ENCODE results near the gene ALX4. TPM values are rescaled to one million over a fixed set of nuclear protein-coding genes. Genes with fewer than 3 reads are reported as not detected.

ALX4 gene
- total RNA-seq, 1 donor from 2014 or later, result not detected

DNA sequence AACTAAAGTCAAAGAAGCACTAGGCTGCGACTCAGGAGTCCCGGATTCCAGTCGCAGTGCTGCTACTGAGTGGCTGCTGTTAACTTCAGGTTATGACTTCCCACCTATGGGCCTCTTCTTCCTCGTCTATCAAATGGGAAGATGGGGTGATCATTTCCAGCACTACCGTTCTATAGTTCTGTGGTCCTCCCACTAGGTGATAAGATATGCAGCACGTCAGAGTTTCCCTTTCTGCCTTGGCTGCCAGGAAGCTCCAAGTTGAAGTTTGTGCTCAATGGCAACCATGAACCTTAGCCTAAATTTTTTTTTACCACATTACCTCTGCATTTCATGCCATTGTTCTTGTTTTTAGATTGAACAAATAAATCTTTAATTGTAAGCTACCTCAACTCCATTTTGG lies 38.7 kb downstream of the ALX4 start:
- H3K27me3 ChIP-seq, result no peaks in the 10 kb centered on the region
- no peak for DNase-seq (ENCODE audit: extremely low spot score in 2 of 2)
- TF ChIP-seq POLR2A (IDR thresholded peaks at IDR 0.05) (no peak), POLR2AphosphoS5 (IDR thresholded peaks at IDR 0.05; ENCODE audit: insufficient read depth in 1 of 2, low read depth in 1 of 2) (no peak)
- TF ChIP-seq, protein P1, sequence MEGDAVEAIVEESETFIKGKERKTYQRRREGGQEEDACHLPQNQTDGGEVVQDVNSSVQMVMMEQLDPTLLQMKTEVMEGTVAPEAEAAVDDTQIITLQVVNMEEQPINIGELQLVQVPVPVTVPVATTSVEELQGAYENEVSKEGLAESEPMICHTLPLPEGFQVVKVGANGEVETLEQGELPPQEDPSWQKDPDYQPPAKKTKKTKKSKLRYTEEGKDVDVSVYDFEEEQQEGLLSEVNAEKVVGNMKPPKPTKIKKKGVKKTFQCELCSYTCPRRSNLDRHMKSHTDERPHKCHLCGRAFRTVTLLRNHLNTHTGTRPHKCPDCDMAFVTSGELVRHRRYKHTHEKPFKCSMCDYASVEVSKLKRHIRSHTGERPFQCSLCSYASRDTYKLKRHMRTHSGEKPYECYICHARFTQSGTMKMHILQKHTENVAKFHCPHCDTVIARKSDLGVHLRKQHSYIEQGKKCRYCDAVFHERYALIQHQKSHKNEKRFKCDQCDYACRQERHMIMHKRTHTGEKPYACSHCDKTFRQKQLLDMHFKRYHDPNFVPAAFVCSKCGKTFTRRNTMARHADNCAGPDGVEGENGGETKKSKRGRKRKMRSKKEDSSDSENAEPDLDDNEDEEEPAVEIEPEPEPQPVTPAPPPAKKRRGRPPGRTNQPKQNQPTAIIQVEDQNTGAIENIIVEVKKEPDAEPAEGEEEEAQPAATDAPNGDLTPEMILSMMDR (IDR thresholded peaks at IDR 0.05), result no peak
- intact Hi-C loops (cut with DNase I), result no loop called here
- no peak overlapping the region for H3K4me3 ChIP-seq
- no peaks in the 10 kb centered on the region for H3K4me1 ChIP-seq
- H3K9me3 ChIP-seq, result no peaks in the 10 kb centered on the region
- no peak overlapping the region for H3K27ac ChIP-seq
- H3K36me3 ChIP-seq, result no peaks in the 10 kb centered on the region

DNA sequence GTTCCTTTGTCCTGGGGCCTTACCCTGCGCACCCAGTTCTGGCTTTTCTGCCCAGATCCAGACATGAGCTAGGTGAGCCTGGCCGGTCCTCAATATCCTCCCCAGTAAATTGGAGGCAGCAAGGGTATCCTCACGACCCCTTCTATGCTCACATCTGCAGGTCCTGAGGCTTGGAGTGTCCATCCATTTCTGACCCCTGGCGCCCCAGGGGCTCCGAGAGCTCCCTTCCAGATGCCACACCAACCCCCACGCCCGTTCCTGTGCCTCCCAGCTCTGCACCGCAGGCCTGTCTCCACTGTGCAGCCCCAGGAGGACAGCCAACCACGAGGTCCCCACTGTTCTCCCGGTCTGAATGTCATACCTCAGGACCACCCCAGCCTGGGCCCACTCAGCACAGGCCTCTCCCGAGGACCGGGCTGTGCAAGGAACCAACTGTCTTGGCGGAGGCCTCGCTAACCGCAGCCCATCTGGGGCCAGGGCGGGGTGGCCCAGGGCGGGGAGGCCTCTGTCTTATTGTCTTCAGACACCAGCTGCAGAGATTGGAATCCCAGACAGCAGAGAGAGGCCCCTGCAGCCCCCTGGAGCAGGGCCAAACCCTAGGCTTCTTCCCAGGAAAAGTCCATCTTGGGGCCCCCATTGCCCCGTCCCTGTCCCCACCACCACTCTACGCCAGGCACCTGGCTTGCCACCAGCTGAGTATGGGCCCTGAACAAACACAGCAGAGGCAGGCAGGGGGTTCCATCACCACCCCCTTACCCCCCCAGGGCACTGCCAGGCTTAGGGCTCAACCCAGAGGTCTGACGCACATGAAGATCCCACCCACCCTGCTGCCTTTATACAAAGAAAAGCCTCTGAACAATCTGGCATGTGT lies 39.3 kb downstream of the ALX4 start:
- Histone ChIP-seq H3K9me3 (no peaks in the 10 kb centered on the region), H3K36me3 (no peaks in the 10 kb centered on the region), H3K4me3 (no peak overlapping the region), H3K27ac (no peak overlapping the region), H3K4me1 (no peaks in the 10 kb centered on the region), H3K27me3 (no peaks in the 10 kb centered on the region)
- intact Hi-C loops (cut with DNase I), result no loop called here
- no peak for DNase-seq (ENCODE audit: extremely low spot score in 2 of 2)
- TF ChIP-seq, protein P1 (IDR thresholded peaks at IDR 0.05), result no peak
- TF ChIP-seq POLR2A (IDR thresholded peaks at IDR 0.05) (no peak), POLR2AphosphoS5 (IDR thresholded peaks at IDR 0.05; ENCODE audit: insufficient read depth in 1 of 2, low read depth in 1 of 2) (no peak)

DNA sequence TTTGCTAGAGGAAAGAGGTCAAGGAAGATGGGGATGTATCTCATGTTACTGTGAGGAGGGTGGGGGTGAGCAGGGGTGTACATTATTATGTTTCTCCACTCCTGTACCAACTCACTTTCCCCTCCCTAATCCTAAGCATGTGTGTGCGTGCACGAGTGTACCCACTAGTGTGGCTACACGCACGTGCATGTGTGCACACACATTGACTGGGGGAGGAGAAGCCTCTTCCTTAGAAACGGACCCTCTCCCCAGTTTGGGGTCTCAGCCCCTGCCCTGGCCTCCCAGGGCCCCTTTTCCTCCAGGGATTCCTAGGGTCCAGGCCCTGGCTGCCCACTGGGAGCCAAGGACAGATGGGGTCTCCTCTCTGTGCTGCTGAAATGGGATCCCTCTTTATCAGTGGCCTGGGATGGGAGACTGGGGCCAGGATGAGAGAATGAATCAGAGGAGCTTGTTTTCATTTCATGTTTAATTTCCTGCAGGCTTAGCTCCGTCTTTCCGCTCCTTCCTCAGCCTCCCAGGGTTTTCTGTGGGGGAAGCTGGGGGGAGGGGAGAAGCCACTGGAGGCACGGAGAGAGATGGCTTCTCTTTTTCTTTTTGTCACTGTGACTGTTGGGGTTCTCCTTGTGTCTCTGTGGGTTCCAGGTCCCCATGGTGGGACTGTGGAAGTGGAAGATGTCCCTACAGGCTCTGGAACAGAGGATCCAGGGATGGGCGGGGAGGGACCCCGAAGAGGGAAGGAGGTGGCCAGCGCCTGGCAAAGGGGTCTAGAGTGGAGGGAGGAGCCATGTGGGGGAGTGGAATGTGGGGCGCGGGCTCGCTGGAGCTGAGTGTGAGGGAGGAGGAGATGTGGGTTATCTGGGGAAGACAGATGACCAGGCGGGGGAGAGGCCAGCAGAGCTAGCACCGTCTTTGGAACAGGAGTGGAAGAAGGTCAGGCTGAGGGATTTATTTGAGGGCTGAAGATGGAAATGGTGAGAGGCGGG lies 40.3 kb downstream of the ALX4 start:
- TF ChIP-seq POLR2A (IDR thresholded peaks at IDR 0.05) (no peak), POLR2AphosphoS5 (IDR thresholded peaks at IDR 0.05; ENCODE audit: insufficient read depth in 1 of 2, low read depth in 1 of 2) (no peak)
- TF ChIP-seq, protein P1 (IDR thresholded peaks at IDR 0.05), result no peak
- no peaks in the 10 kb centered on the region for H3K36me3 ChIP-seq
- intact Hi-C loops (cut with DNase I), result no loop called here
- no peak for DNase-seq (ENCODE audit: extremely low spot score in 2 of 2)
- no peak overlapping the region for H3K27ac ChIP-seq
- no peaks in the 10 kb centered on the region for H3K27me3 ChIP-seq
- H3K4me1 ChIP-seq, result no peaks in the 10 kb centered on the region
- no peaks in the 10 kb centered on the region for H3K9me3 ChIP-seq
- H3K4me3 ChIP-seq, result no peak overlapping the region

DNA sequence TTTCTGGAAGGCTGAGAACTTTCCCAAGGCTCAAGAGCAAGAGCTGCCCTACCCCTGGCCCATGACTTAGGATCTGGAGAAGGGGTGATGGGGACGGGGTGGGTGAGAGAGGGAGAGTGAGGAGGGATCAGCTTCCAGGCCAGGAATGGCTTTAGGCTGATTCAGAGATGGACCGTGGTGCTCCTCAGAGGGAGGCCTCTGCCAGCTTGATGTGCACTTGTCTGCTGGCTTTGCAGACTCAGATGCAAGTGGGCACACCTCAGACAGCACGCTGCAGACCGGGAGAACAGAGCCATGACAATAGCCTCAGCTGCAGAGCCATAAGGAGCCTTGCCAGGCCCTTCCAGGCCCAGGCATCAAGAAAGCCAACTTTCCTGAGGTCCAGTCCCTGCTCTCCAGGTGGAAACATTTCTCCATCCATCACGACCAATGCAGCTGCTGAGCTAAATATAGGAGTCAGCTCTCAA lies 41.3 kb downstream of the ALX4 start:
- H3K4me1 ChIP-seq, result no peaks in the 10 kb centered on the region
- TF ChIP-seq, protein P1 (IDR thresholded peaks at IDR 0.05), result no peak
- no peak for TF ChIP-seq POLR2A (IDR thresholded peaks at IDR 0.05)
- TF ChIP-seq POLR2AphosphoS5 (IDR thresholded peaks at IDR 0.05; ENCODE audit: insufficient read depth in 1 of 2, low read depth in 1 of 2), result no peak
- intact Hi-C loops (cut with DNase I), result no loop called here
- no peak overlapping the region for H3K4me3 ChIP-seq
- H3K9me3 ChIP-seq, result no peaks in the 10 kb centered on the region
- no peak overlapping the region for H3K27ac ChIP-seq
- no peaks in the 10 kb centered on the region for H3K36me3 ChIP-seq
- no peak for DNase-seq (ENCODE audit: extremely low spot score in 2 of 2)
- no peaks in the 10 kb centered on the region for H3K27me3 ChIP-seq
